ENCODE data around the gene SEBOX.
"Not testable (repeated sequence)": the region's sequence is repeated elsewhere in the genome, so short reads cannot be mapped to it uniquely, and the experiment has no call there.

Gene SEBOX

DNA sequence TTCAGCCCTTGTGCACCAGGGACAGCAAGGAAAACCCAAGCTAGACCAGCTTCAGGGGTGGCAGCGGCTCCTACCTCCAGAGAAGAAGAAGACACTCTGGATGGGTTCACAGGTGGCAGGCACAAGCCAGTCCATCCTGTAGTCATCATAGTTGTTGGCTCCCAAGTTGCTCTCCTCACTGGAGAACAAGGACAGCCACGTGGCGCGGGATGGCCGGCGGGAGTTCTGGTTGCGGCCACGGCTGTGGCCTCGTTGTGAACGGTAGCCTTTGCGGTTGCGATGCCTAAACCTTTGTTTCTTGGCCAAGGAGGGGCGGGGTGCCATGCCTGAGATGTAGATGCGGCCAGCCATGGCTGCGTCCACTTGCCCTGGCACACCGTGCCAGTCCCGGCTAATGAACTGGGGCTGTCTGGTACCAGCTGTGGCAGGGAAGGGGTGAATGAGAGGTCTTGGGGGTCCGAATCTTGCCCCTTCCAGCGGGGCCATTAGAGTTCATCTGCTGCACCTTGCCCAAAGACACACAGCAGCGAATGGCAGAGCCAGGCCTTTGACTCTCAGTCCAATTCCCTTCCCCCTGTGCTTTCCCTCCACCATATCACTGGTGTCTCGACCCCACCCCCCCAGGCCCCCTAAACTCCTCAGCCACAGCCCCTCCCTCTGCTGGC lies 2.8 kb upstream of the SEBOX start:
- DNase-seq: no peak

- no peak for DNase-seq
Measured at GRCh38 chr17:28366605-28367004, 1.6 kb upstream of the SEBOX start.

DNA sequence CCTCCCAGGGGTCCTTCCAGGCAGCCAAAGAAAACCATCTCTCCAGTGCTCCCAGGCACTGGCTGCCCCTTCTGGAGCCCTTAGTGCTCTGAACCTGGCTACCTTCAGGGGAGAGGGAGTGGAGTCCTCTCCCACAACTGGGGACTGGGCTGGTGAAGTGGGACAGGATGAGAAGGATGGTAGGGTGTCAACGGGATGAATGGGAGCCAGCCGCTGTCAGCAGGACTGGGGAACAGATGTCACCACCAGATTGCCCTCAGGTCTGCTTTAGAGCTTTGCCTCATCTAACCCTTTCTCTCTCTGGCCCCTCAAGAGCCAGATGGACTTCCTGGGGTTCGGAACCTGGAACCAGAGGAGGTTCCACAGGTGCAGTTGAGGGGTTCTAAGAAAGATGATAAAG lies 488 bp upstream of the SEBOX start:
- DNase-seq: no peak

DNA sequence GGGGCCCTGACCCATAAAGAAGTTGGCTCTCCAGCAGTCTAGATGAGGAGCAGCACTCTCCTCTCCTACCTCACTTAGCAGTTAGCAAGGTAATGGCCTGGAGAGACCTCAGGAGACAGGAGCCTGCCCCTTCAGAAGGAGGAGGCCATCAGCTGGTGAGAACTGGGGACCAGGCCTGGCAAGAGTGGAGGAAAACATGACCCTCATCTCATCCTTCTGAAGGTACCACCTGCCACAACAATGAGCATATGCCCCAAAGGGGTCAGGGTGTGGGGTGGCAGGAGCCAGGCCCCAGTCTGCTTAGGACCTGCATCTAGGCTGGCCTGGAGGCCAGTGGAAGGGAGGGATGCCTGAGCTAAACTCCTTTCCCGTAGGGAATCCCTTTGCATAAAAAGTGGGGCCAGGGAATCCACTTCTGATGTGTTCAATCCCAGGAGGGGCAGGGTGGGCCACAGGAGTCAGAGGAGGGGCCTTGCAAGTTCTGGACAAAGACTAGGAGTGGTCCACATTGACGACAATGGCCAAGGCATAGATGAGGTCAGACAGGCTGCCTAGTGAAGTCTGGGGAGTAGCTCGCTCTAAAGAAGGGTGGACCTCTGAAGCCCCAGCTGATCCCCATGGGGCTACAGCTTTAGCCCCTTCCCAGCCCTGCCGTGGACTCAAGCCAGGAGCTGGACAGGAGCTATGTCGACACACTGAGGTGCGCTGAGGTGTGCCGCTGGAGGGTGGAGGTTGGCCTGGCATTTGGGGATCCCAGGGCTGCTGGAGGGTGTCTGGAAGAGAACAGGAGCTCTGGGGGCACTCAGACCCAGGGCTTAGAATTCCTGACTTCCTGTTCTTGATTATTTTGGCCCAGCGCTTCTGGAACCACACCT lies 986 bp downstream of the SEBOX start:
- no peak for DNase-seq

DNA sequence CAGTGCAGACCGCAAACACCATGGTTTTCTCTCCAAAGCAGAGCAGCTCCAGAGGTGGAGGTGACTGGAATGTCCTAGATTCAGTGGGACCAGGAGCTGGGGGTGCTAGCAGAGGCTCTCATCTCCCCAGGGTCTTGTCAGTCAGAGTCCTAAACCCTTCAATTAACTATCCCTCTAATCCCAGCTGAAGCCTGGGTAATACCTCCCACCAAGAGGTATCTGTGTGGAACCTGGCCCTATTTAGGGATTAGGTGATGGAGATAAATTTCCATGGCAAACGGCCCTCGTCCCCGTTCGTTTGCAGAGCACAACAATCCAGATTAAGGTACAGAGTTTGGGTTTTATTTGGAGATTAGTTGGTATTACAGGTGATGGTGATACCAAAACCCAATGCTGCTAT lies 1.8 kb downstream of the SEBOX start:
- DNase-seq: no peak

GRCh38 chr17:28357901-28358197 lies 7.2 kb downstream of the SEBOX start:
- DNase-seq: no peak

DNA sequence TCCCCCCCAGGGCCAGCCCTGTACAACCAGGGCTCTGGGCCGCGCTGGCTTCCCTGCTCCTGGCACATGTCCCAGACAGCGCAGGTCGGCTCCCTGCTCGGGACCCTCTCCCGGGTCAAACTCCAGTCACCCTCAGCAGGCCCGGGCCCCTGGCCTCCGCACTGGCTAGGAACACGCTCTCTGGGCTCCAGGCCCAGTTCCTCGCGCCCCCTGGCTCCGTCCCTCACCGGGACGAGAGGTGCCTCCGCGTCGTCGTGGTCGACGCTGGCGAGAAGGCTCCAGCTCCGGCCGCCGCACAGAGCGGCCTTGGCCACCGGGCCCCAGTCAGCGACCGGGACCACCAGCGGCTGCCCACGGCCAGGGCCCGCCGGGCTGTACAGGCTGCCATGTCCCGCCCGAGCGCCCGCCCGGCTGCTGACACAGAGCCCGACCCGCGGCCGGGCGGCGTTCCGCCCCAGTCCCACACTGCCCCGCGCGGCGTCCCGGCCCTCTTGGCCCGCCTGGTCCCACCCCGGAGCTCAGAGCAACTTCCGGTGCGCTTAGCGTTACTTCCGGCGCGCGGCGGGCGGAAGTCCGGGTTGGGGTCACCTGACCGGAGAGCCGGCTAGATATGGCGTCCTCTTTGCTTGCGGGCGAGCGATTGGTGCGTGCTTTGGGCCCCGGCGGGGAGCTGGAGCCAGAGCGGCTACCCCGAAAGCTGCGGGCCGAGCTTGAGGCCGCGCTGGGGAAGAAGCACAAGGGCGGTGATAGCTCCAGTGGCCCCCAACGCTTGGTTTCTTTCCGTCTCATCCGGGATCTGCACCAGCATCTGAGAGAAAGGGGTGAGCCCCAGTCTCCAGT lies 7.7 kb downstream of the SEBOX start, which contains the start of gene POLDIP2:
POLDIP2 (minus strand) TSS at position 467 of the 840 bp plus-strand sequence; CDS start at position 388, 79 bp downstream.
- peak; percentile 92 for DNase-seq

GRCh38 chr17:28350271-28350670 lies 14.7 kb downstream of the SEBOX start:
- no peak for DNase-seq

DNA sequence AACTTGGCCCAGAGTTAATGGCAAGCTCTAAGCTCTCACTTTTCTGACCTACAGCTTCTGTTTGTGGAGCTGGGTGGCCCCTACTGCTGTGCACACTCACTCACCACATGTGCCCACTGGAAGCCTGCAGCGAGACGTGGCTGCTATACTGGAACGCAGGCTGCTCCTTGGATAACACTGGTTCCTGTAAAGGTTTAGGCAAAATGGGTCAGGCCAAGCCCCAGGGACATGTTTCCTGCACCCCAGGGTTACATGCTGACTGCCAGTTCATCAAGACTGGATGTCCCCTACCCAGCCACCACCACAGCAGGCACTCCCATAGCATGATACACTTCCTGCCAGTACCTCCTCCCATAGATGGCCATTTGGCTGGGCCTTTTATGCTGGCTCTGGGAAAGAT lies 16.0 kb downstream of the SEBOX start:
- no peak for DNase-seq

DNA sequence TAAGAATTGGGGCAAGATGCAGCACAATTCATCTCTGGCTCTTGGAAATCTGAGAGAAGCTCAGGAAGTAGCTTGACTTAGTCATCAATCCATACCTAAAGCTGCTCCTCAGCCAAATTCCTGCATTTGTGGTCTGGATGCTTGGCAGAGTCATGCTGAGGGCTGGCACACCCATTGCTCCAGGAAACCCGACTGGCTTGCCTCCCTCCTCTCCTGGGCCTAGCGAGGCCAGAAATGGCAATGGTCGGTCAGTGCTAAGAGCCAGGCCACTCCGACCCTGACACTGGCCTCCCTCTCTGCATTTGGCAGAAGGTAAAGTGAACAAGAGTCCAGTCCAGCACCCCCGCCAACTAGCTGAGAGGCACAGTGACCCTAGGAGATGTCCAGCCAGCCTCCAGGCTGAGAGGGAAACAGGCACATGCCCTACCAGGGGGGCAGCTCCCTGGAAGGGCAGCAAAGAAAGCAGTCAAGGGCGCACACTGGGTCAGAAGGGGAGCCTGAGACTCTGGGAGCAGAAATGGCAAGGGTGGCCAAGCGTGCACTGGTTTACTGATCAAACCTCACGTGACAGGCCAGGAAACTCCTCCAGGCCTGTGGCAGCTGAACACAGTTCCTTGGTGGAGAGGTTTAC lies 17.6 kb downstream of the SEBOX start:
- DNase-seq: no peak

DNA sequence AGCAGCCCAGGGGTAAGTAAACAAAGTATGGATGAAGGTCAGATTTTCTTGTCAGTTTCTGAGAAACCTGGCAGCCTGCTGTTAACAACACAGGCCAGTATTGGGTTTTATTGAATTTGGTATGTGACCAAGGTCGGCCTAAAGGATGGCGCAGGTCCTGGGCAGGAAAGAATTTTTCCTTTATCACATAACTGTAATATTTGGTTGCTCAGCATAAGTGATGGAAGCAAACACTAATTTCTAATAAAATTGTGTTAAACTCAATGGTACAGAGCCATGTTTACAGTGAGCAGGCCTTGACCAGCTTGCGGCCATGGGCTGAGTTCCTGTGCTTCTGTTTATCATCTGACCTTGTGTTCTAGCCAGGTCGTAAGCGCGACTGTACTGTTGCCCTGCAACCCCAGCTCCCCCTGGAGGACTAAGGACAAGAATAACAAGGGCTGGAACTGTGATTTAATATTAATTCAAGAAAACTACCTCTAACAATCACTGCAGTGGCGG lies 18.2 kb downstream of the SEBOX start:
- DNase-seq: no peak

- no peak for DNase-seq
Measured at GRCh38 chr17:28346199-28346580, 18.8 kb downstream of the SEBOX start.

DNA sequence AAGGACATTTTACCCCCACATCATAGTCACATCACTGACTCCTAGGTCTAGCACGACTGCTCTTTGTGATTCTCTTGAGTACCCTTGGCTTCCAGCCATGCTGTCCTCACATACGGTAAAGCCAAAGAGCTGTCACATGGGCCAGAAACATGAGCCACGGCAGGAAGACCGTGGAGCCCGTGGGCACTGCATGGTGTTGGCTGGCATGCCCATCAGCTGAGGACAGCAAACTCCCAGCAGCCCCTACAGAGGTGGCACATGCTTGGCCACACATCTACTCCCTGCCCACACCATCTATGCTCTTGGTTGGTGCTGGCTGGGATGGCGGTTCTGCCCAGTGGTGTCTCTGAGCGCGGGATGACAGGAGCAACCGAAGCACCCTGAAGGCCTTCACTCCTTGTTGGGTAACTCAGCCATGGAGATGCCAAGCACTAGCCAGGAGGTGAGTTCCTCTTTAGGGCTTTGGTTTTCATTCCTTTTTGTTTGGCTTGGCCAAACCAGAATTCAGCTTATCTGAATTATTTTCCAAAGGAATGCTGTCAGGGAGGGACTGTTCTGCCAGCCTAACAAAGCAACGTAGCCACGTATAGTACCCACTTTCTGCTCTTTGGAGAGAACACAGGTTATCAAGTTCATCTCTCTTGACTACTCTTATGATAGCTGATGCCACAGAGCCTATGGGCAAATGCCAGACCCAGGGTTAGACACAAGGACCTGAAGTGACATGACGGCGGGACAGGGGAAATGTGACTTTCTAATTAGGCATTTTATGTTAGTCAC lies 19.4 kb downstream of the SEBOX start:
- no peak for DNase-seq

- DNase-seq: no peak
Measured at GRCh38 chr17:28344435-28344901, 20.5 kb downstream of the SEBOX start.

DNA sequence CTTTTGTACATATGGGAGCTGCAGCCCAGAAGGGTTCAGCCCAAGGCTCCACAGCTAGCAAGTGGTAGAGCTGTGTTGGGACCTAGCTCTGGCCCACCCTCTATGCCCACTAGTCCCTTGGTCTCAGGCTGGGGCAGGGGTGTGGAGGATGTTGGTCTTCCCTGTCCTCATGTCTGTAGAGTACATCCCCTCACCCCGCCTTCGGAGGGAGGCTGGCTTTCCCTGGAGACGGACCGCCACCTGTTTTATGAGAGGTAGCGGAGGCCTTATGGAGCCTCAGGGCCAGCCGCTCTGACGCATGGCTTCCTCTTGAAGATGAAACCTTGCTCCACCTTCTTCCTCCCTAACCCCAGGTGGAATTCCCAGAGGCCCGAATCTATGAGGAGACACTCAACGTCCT lies 21.0 kb downstream of the SEBOX start:
- no peak for DNase-seq

DNA sequence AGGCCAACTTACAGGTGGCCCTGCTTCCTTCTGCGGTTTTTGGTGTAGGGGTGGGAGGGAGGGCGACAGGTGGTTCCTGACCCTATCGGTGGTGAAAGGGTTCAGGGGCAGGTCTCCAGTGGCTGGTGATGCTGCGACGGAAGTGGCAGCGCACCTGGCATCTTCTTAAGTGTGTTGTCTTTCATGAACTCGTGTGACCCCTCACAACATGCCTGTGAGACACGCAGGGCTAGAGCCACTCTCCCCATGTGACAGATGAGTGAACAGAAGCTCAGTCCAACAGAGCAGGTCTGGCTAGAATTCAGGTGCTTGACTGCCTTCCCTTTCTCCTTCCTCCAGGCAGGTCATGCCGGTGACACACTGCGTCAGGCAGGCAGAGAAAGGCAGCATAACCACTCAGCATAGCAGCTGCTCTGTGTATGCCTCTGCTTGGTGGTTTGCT lies 21.5 kb downstream of the SEBOX start:
- no peak for DNase-seq

GRCh38 chr17:28342313-28342712 lies 22.7 kb downstream of the SEBOX start:
- no peak for DNase-seq

DNA sequence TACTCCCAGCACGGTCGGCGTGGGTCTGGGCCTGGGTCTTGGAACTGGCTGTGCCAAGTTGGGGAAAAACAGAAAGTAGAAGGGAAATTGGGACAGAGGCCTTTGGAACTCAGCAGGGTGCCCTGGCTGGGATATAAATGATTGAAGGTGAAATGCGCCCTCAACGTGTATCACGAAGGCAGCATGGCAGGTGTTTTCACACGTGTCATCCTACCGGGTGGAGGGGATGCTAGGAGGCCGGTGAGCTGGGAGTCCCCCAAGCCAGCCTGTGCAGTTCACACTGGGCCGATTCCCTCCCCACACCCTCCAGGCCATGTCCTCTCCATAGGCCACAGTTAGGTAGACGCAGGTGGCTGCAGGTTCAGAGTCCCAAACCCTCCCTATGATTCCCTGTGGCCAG lies 23.5 kb downstream of the SEBOX start:
- no peak for DNase-seq

DNA sequence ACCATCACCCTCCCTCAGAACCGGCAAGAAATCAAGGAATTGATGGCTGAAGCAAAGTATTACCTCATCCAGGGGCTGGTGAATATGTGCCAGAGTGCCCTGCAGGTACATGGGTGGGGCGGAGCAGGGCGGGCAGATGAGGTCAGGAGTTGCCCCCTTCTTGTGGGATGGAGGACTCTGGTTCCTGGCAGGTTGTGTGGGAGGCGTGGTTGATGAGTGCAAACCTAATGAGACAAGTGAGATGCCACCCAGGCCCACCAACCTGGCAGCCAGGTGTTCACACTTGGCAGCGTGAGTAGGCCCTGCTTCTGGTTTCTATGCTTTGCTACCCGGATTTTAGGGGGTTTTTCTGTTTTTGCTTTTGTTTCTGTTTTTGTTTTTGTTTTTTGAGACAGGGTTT lies 24.6 kb downstream of the SEBOX start:
- DNase-seq: no peak

- DNase-seq: no peak
Measured at GRCh38 chr17:28339431-28339830, 25.6 kb downstream of the SEBOX start.

DNA sequence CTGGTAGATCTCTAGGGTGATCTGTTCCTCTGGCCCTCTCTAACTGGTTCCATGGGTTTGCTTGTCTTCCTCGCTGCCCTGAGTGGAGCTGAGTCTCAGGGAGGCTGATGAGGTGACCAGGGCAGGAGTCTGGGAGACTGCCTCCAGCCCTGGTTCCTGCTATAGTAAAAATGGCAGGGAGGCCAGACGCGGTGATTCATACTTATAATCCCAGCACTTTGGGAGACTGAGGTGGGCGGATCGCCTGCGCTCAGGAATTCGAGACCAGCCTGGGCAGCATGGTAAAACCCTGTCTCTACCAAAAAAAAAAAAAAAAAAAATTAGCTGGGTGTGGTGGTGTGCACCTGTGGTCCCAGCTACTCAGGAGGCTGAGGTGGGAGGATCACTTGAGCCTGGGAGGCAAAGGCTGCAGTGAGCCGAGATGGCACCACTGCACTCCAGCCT lies 26.2 kb downstream of the SEBOX start:
- DNase-seq: not testable (repeated sequence)

Measured in NCI-H146 (cell line).